ENCODE measurements around the gene ZSCAN5C.
"Not testable (repeated sequence)": the region's sequence is repeated elsewhere in the genome, so short reads cannot be mapped to it uniquely, and the experiment has no call there.

The ZSCAN5C gene

GRCh38 chr19:56177564-56178243, 24.4 kb upstream of the ZSCAN5C start:
- no peak overlapping the region for H3K4me3 ChIP-seq (ENCODE audit: low read length)
- no peak for DNase-seq (ENCODE audit: low read depth, low spot score)

- no peak overlapping the region for H3K4me3 ChIP-seq (ENCODE audit: low read length)
- no peak for DNase-seq (ENCODE audit: low read depth, low spot score)
Measured at GRCh38 chr19:56189785-56190184, 12.3 kb upstream of the ZSCAN5C start.

GRCh38 chr19:56191115-56191514, 11.0 kb upstream of the ZSCAN5C start:
- no peak overlapping the region for H3K4me3 ChIP-seq (ENCODE audit: low read length)
- no peak for DNase-seq (ENCODE audit: low read depth, low spot score)

GRCh38 chr19:56191711-56192110, 10.4 kb upstream of the ZSCAN5C start:
- no peak overlapping the region for H3K4me3 ChIP-seq (ENCODE audit: low read length)
- no peak for DNase-seq (ENCODE audit: low read depth, low spot score)

- H3K4me3 ChIP-seq (ENCODE audit: low read length) = no peak overlapping the region
- DNase-seq (ENCODE audit: low read depth, low spot score) = no peak
Measured at GRCh38 chr19:56193981-56194640, 8.0 kb upstream of the ZSCAN5C start.

GRCh38 chr19:56197646-56198045, 4.4 kb upstream of the ZSCAN5C start, which contains the start of gene ZSCAN5B:
Gene ZSCAN5B (minus strand): TSS chr19:56197783. CDS start chr19:56193052, 4,731 bp downstream.
- not testable (repeated sequence) for H3K4me3 ChIP-seq (ENCODE audit: low read length); DNase-seq (ENCODE audit: low read depth, low spot score)

- no peak for DNase-seq (ENCODE audit: low read depth, low spot score)
- H3K4me3 ChIP-seq (ENCODE audit: low read length) = no peak overlapping the region
Measured at GRCh38 chr19:56199687-56200086, 2.4 kb upstream of the ZSCAN5C start.

- DNase-seq (ENCODE audit: low read depth, low spot score); H3K4me3 ChIP-seq (ENCODE audit: low read length): not testable (repeated sequence)
Measured at GRCh38 chr19:56207581-56207980, 5.5 kb downstream of the ZSCAN5C start.

GRCh38 chr19:56209091-56209490, 7.0 kb downstream of the ZSCAN5C start:
- no peak for DNase-seq (ENCODE audit: low read depth, low spot score)
- no peak overlapping the region for H3K4me3 ChIP-seq (ENCODE audit: low read length)

- DNase-seq (ENCODE audit: low read depth, low spot score); H3K4me3 ChIP-seq (ENCODE audit: low read length): not testable (repeated sequence)
Measured at GRCh38 chr19:56210036-56210435, 8.0 kb downstream of the ZSCAN5C start.

- no peak overlapping the region for H3K4me3 ChIP-seq (ENCODE audit: low read length)
- no peak for DNase-seq (ENCODE audit: low read depth, low spot score)
Measured at GRCh38 chr19:56211718-56212117, 9.6 kb downstream of the ZSCAN5C start.

GRCh38 chr19:56217039-56217949, 15.2 kb downstream of the ZSCAN5C start:
- peak; percentile 28 for DNase-seq (ENCODE audit: low read depth, low spot score)

GRCh38 chr19:56218961-56219360, 16.9 kb downstream of the ZSCAN5C start:
- no peak for DNase-seq (ENCODE audit: low read depth, low spot score)
- no peak overlapping the region for H3K4me3 ChIP-seq (ENCODE audit: low read length)

More at GRCh38 chr19:56217039-56217949, 15.2 kb downstream of the ZSCAN5C start:
- no peak overlapping the region for H3K4me3 ChIP-seq (ENCODE audit: low read length)

- H3K4me3 ChIP-seq (ENCODE audit: low read length); DNase-seq (ENCODE audit: low read depth, low spot score): not testable (repeated sequence)
Measured at GRCh38 chr19:56221442-56221841, 19.4 kb downstream of the ZSCAN5C start.

GRCh38 chr19:56221851-56222250, 19.8 kb downstream of the ZSCAN5C start:
- no peak for DNase-seq (ENCODE audit: low read depth, low spot score)
- no peak overlapping the region for H3K4me3 ChIP-seq (ENCODE audit: low read length)

- H3K4me3 ChIP-seq (ENCODE audit: low read length) = no peak overlapping the region
Measured at GRCh38 chr19:56222901-56223300, 20.8 kb downstream of the ZSCAN5C start.

GRCh38 chr19:56223481-56223880, 21.4 kb downstream of the ZSCAN5C start:
- H3K4me3 ChIP-seq (ENCODE audit: low read length) = no peak overlapping the region
- DNase-seq (ENCODE audit: low read depth, low spot score) = no peak

More at GRCh38 chr19:56222901-56223300, 20.8 kb downstream of the ZSCAN5C start:
- no peak for DNase-seq (ENCODE audit: low read depth, low spot score)

- no peak for DNase-seq (ENCODE audit: low read depth, low spot score)
- no peak overlapping the region for H3K4me3 ChIP-seq (ENCODE audit: low read length)
Measured at GRCh38 chr19:56245121-56245740, 43.2 kb downstream of the ZSCAN5C start.

GRCh38 chr19:56245764-56246163, 43.7 kb downstream of the ZSCAN5C start:
- not testable (repeated sequence) for H3K4me3 ChIP-seq (ENCODE audit: low read length); DNase-seq (ENCODE audit: low read depth, low spot score)
